Epidermal melanocyte (primary cell): ENCODE results near the gene RFX4.

Source experiments
- DNase-seq: peaks from one replicate; pipeline ENCODE4 v3.0.0; 2011; ENCODE audit warnings: low spot score; ENCODE audit not compliant: insufficient read length

The RFX4 gene

GRCh38 chr12:106801167-106801708 lies 218.4 kb downstream of the RFX4 start:
- DNase-seq: no peak

GRCh38 chr12:106801830-106802533 lies 219.2 kb downstream of the RFX4 start:
- no peak for DNase-seq

- no peak for DNase-seq
Observed at GRCh38 chr12:106804668-106805067, 221.9 kb downstream of the RFX4 start.
